GM19455 (cell line): Measurements from ENCODE around the gene SSTR3.
"Not testable (repeated sequence)": the region's sequence is repeated elsewhere in the genome, so short reads cannot be mapped to it uniquely, and the experiment has no call there.

ENCODE experiments used
- ATAC-seq: cut with Tn5 transposase; IDR thresholded peaks from one replicate; pipeline ENCODE4 v1.9.1; 2021; ENCODE audit not compliant: unreplicated experiment

Gene SSTR3

GRCh38 chr22:37183432-37184379 lies 28.6 kb downstream of the SSTR3 start:
- no peak for ATAC-seq

GRCh38 chr22:37182949-37183245 lies 29.4 kb downstream of the SSTR3 start:
- no peak for ATAC-seq

- ATAC-seq, result no peak
Measured at GRCh38 chr22:37182101-37182948, 30.0 kb downstream of the SSTR3 start.

GRCh38 chr22:37181681-37182080 lies 30.6 kb downstream of the SSTR3 start:
- ATAC-seq, result no peak

GRCh38 chr22:37180531-37181231 lies 31.6 kb downstream of the SSTR3 start:
- no peak for ATAC-seq

- ATAC-seq, result no peak
Measured at GRCh38 chr22:37179622-37180420, 32.5 kb downstream of the SSTR3 start.

- ATAC-seq, result no peak
Measured at GRCh38 chr22:37179126-37179470, 33.2 kb downstream of the SSTR3 start.

- no peak for ATAC-seq
Measured at GRCh38 chr22:37178350-37179125, 33.7 kb downstream of the SSTR3 start.

- no peak for ATAC-seq
Measured at GRCh38 chr22:37177755-37178154, 34.5 kb downstream of the SSTR3 start.

- ATAC-seq, result no peak
Measured at GRCh38 chr22:37177221-37177620, 35.1 kb downstream of the SSTR3 start.

GRCh38 chr22:37176464-37177061 lies 35.7 kb downstream of the SSTR3 start:
- ATAC-seq, result no peak

- no peak for ATAC-seq
Measured at GRCh38 chr22:37175414-37176281, 36.6 kb downstream of the SSTR3 start.

GRCh38 chr22:37174964-37175363 lies 37.3 kb downstream of the SSTR3 start:
- ATAC-seq, result no peak

GRCh38 chr22:37173709-37174108 lies 38.6 kb downstream of the SSTR3 start:
- ATAC-seq, result no peak

- no peak for ATAC-seq
Measured at GRCh38 chr22:37172266-37173245, 39.7 kb downstream of the SSTR3 start.

GRCh38 chr22:37171662-37172061 lies 40.6 kb downstream of the SSTR3 start:
- no peak for ATAC-seq

GRCh38 chr22:37170689-37171405 lies 41.4 kb downstream of the SSTR3 start:
- not testable (repeated sequence) for ATAC-seq
